ENCODE data around the gene COL16A1.

DNA sequence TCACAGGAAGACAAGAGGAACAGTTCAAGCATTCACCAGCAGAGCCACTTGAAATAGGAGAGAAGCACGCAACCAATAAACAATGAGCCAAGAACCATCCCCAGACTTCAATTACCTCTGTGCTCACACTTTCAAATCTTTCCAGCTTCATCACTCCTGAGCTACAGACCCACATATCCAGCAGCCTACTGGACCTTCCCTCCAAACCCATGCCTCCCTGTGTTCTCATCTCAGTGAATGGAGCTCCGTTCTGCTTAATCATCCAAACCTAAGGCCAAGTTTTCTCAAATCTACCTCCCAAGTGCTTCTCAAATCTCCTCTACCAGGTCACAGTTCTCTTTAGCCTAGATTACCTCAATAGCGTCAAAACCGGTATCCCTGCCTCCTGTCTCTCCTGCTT, 62.9 kb downstream of the COL16A1 start:
- TF ChIP-seq, protein P1, sequence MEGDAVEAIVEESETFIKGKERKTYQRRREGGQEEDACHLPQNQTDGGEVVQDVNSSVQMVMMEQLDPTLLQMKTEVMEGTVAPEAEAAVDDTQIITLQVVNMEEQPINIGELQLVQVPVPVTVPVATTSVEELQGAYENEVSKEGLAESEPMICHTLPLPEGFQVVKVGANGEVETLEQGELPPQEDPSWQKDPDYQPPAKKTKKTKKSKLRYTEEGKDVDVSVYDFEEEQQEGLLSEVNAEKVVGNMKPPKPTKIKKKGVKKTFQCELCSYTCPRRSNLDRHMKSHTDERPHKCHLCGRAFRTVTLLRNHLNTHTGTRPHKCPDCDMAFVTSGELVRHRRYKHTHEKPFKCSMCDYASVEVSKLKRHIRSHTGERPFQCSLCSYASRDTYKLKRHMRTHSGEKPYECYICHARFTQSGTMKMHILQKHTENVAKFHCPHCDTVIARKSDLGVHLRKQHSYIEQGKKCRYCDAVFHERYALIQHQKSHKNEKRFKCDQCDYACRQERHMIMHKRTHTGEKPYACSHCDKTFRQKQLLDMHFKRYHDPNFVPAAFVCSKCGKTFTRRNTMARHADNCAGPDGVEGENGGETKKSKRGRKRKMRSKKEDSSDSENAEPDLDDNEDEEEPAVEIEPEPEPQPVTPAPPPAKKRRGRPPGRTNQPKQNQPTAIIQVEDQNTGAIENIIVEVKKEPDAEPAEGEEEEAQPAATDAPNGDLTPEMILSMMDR (IDR thresholded peaks at IDR 0.05) = no peak
- no peak for TF ChIP-seq EP300 (IDR thresholded peaks at IDR 0.05)

Measured in tibial nerve (tissue), 4 donors.